DOHH2 (cell line): ENCODE results near the gene OR1N1.

Experiments
- H3F3A ChIP-seq: fragments of 200-600 bp; sonication (generic), shearing (Covaris generic); 2 replicates; pipeline ENCODE4 v1.6.0; 2016; ENCODE audit warnings: antibody characterized with exemption, mild to moderate bottlenecking; ENCODE audit not compliant: control insufficient read depth, insufficient read depth
- H3K27ac ChIP-seq: fragments of 200-600 bp; sonication (generic); 2 replicates; pipeline ENCODE4 v1.5.1; 2014; ENCODE audit warnings: low read depth, mild to moderate bottlenecking, low read length, moderate library complexity
- H3K27me3 ChIP-seq: fragments of 200-600 bp; sonication (generic); 2 replicates; pipeline ENCODE4 v1.6.1; 2014; ENCODE audit warnings: mild to moderate bottlenecking, low read length, mixed read lengths; ENCODE audit not compliant: control insufficient read depth
- H3K36me3 ChIP-seq: fragments of 200-600 bp; sonication (generic); 2 replicates; pipeline ENCODE4 v1.6.1; 2014; ENCODE audit warnings: mild to moderate bottlenecking, low read length, moderate library complexity, mixed read lengths; ENCODE audit not compliant: control insufficient read depth
- H3K4me1 ChIP-seq: fragments of 200-600 bp; sonication (generic); 2 replicates; pipeline ENCODE4 v1.6.1; 2014; ENCODE audit warnings: mild to moderate bottlenecking, low read length, mixed read lengths; ENCODE audit not compliant: control insufficient read depth
- H3K4me2 ChIP-seq: fragments of 200-600 bp; sonication (generic); 2 replicates; pipeline ENCODE4 v1.6.0; 2014; ENCODE audit warnings: mild to moderate bottlenecking, low read length, moderate library complexity
- H3K4me3 ChIP-seq: fragments of 200-600 bp; sonication (generic); 2 replicates; pipeline ENCODE4 v1.5.1; 2014; ENCODE audit warnings: mild to moderate bottlenecking, low read length, mixed read lengths
- H3K79me2 ChIP-seq: fragments of 200-600 bp; sonication (generic); 2 replicates; pipeline ENCODE4 v1.6.1; 2014; ENCODE audit warnings: mild to moderate bottlenecking, low read length, mixed read lengths; ENCODE audit not compliant: control insufficient read depth
- H3K9me2 ChIP-seq: fragments of 200-600 bp; sonication (generic); replicated peaks from 2 replicates; pipeline ENCODE4 v1.6.1; 2014; ENCODE audit warnings: mild to moderate bottlenecking, low read length, mixed read lengths; ENCODE audit not compliant: control insufficient read depth
- H3K9me3 ChIP-seq: fragments of 200-600 bp; sonication (generic); 2 replicates; pipeline ENCODE4 v1.6.1; 2014; ENCODE audit warnings: antibody characterized with exemption, low read length, mixed read lengths; ENCODE audit not compliant: control insufficient read depth, insufficient read depth
- H4K20me1 ChIP-seq: fragments of 200-600 bp; sonication (generic); 2 replicates; pipeline ENCODE4 v1.6.0; 2014; ENCODE audit warnings: low read depth, mild to moderate bottlenecking, antibody characterized with exemption, low read length, moderate library complexity; ENCODE audit not compliant: control insufficient read depth, insufficient read depth
- CTCF ChIP-seq: fragments of 200-600 bp; sonication (generic); IDR thresholded peaks from one replicate; pipeline ENCODE4 v1.5.1; 2014; ENCODE audit warnings: antibody characterized with exemption, mild to moderate bottlenecking, low read depth, low read length; ENCODE audit not compliant: poor library complexity, severe bottlenecking
- EZH2phosphoT487 ChIP-seq: fragments of 200-600 bp; sonication (generic); IDR thresholded peaks from 2 replicates; pipeline ENCODE4 v1.6.1; 2017; ENCODE audit warnings: borderline replicate concordance, mild to moderate bottlenecking, antibody characterized with exemption, low read length, moderate library complexity, mixed read lengths

OR1N1 gene

GRCh38 chr9:122477346-122477745, 49.7 kb downstream of the OR1N1 start:
- H3K79me2 ChIP-seq = no peaks in the 10 kb centered on the region

More at GRCh38 chr9:122477346-122477745, 49.7 kb downstream of the OR1N1 start:
- Histone ChIP-seq H3K9me2 (no peaks in the 10 kb centered on the region), H3K27ac (no peak overlapping the region), H3K36me3 (no peaks in the 10 kb centered on the region), H3K4me2 (no peak overlapping the region), H4K20me1 (no peaks in the 10 kb centered on the region), H3K4me1 (no peaks in the 10 kb centered on the region), H3K4me3 (no peak overlapping the region), H3K27me3 (no peaks in the 10 kb centered on the region), H3F3A (no peaks in the 10 kb centered on the region), H3K9me3 (no peaks in the 10 kb centered on the region)
- TF ChIP-seq EZH2phosphoT487 (no peak), CTCF (no peak)
